Nephron (organoid): ENCODE results near the gene LATS2.

Source experiments
- H3K27ac Mint-ChIP-seq, 3 experiments: 2 replicates each; pipeline ENCODE4 v1.8.0; 2020; ENCODE audit warnings: mixed read lengths in 3 of 3, mild to moderate bottlenecking in 2 of 3, moderate library complexity in 1 of 3
- H3K27me3 Mint-ChIP-seq: 2 replicates; pipeline ENCODE4 v1.8.0; 2021; ENCODE audit warnings: low read depth, mild to moderate bottlenecking, moderate library complexity, mixed read lengths
- H3K36me3 Mint-ChIP-seq: 2 replicates; pipeline ENCODE4 v1.8.0; 2020; ENCODE audit warnings: low read depth, mixed read lengths
- H3K4me1 Mint-ChIP-seq: 2 replicates; pipeline ENCODE4 v1.8.0; 2020; ENCODE audit warnings: mixed read lengths
- H3K4me3 Mint-ChIP-seq, 3 experiments: 2 replicates each; pipeline ENCODE4 v1.8.0; 2020; ENCODE audit warnings: mild to moderate bottlenecking in 3 of 3, mixed read lengths in 3 of 3, moderate library complexity in 2 of 3
- H3K9me3 Mint-ChIP-seq: 2 replicates; pipeline ENCODE4 v1.8.0; 2020; ENCODE audit warnings: mixed read lengths
- TF ChIP-seq, protein P1 (sequence below), 3 experiments: fragments of 200-600 bp; sonication (generic); IDR thresholded peaks; one replicate each; pipeline ENCODE4 v1.5.0; 2021; ENCODE audit warnings: antibody characterized with exemption in 3 of 3; ENCODE audit not compliant: unreplicated experiment in 3 of 3

The LATS2 gene

DNA sequence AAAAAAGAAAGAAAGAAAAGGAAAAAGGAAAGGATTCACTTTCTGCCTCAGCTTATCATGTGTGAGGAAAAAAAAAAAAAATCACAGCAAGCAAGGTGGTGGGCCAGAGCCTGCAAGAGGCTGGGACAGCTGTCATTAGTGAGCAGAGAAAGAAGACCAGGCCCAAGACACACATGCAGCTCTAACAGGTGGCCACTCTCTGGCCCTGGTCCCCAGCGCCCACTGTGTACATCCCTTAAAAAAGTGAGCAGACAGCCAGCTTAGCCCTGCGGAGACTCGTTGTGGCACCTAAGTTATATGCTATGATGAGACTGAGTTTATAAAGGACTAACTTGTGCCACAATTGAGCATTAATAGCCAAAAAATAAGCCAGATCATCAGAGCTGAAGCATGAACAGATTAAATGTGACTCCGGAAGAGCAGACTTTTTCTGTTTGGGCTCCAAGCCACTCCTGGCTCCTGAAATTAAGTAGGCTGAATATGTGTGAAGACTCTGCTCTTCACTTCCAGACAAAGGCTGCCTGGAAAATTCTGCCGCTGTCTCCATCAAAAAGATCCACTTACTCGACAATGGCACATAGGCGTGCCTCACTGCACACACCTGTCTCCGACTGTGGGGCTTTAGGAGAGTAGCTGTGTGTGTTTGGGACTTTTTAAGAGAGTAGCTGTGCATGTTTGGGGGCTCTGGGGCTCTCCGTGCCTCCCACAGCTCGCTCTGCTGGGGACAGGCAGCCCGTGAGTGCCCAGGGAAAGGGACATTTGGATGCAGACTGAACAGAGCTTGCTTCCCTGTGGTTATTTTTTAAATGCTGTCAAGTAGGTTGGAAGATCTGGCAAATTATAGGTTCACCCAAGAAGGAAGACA is 55.0 kb downstream of the LATS2 start:
- Mint-ChIP-seq H3K27ac (peak overlapping the region; percentile 19 to 67 (median 58)), H3K4me1 (peaks cover 53% of the 10 kb centered on the region), H3K36me3 (no peaks in the 10 kb centered on the region), H3K9me3 (no peaks in the 10 kb centered on the region), H3K4me3 (no peak overlapping the region), H3K27me3 (no peaks in the 10 kb centered on the region)
- TF ChIP-seq, protein P1, sequence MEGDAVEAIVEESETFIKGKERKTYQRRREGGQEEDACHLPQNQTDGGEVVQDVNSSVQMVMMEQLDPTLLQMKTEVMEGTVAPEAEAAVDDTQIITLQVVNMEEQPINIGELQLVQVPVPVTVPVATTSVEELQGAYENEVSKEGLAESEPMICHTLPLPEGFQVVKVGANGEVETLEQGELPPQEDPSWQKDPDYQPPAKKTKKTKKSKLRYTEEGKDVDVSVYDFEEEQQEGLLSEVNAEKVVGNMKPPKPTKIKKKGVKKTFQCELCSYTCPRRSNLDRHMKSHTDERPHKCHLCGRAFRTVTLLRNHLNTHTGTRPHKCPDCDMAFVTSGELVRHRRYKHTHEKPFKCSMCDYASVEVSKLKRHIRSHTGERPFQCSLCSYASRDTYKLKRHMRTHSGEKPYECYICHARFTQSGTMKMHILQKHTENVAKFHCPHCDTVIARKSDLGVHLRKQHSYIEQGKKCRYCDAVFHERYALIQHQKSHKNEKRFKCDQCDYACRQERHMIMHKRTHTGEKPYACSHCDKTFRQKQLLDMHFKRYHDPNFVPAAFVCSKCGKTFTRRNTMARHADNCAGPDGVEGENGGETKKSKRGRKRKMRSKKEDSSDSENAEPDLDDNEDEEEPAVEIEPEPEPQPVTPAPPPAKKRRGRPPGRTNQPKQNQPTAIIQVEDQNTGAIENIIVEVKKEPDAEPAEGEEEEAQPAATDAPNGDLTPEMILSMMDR (IDR thresholded peaks at IDR 0.05; ENCODE audit: unreplicated experiment in 3 of 3): no peak

DNA sequence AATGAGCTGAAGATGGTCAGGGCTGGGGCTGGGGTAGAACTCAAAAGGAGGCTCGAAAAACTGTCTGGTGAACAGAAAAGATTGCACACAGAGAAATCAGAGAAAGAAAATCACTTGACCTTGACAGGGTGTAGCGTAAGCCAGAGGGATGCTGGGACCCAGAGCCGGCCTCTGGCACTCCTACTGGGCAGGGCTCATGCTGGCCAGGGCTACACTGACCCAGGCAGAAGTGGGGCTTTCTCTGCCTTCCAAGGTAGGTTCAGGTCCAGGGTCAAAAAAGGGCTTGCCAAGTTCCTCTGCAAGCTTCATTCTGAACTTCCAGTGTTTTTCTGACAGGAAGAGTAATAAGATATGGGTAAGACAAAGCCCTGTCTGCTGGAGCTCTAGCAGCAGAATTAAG is 56.2 kb downstream of the LATS2 start:
- Mint-ChIP-seq H3K4me1 (peaks cover 41% of the 10 kb centered on the region), H3K9me3 (no peaks in the 10 kb centered on the region), H3K27me3 (no peaks in the 10 kb centered on the region), H3K36me3 (no peaks in the 10 kb centered on the region), H3K4me3 (no peak overlapping the region), H3K27ac (peak overlapping the region; percentile 34 to 71 (median 51))
- TF ChIP-seq, protein P1 (IDR thresholded peaks at IDR 0.05; ENCODE audit: unreplicated experiment in 3 of 3): no peak

DNA sequence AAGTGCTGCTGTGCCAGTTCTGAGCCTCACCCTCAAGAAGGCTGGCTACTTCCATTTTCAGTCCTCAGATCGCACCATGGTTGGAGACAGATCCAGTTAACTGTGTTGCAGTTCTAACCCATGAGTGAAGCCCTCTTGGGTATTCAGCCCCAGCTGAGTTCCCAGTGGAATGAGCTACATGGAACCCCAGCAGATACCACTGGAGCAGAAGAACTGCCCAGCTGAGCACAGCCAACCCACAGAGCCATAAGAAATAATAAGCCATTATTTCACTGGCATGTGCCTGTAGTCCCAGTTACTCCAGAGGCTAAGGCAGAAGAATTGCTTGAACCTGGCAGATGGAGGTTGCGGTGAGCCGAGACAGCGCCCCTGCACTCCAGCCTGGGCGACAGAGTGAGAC is 59.9 kb downstream of the LATS2 start:
- TF ChIP-seq, protein P1 (IDR thresholded peaks at IDR 0.05; ENCODE audit: unreplicated experiment in 3 of 3): no peak
- H3K27me3 Mint-ChIP-seq: no peaks in the 10 kb centered on the region
- H3K27ac Mint-ChIP-seq: peak overlapping the region in 1 of 3 experiments; percentile 17
- peaks cover 26% of the 10 kb centered on the region for H3K4me1 Mint-ChIP-seq
- no peaks in the 10 kb centered on the region for H3K9me3 Mint-ChIP-seq
- H3K4me3 Mint-ChIP-seq: no peak overlapping the region
- no peaks in the 10 kb centered on the region for H3K36me3 Mint-ChIP-seq

DNA sequence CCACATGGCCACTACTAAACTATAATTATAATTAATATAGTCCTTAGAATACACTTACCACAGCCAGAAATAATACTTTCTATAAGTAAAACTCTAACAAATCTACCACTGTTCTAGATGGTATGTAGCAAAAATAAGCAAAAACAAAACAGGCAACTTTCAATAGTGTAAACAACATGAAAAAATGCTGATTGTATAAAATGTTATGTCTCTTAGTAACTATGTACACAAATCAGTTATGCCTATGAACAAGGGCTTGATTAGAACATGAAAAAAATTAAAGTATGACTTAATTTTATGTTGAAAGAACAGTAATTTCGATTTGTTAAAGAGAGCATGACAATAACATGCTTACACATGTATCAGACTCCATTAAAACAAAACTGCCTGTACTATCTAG is 60.7 kb downstream of the LATS2 start:
- TF ChIP-seq, protein P1 (IDR thresholded peaks at IDR 0.05; ENCODE audit: unreplicated experiment in 3 of 3): no peak
- Mint-ChIP-seq H3K27me3 (no peaks in the 10 kb centered on the region), H3K9me3 (no peaks in the 10 kb centered on the region), H3K4me3 (no peak overlapping the region), H3K36me3 (no peaks in the 10 kb centered on the region), H3K27ac (no peak overlapping the region), H3K4me1 (peaks cover 19% of the 10 kb centered on the region)

DNA sequence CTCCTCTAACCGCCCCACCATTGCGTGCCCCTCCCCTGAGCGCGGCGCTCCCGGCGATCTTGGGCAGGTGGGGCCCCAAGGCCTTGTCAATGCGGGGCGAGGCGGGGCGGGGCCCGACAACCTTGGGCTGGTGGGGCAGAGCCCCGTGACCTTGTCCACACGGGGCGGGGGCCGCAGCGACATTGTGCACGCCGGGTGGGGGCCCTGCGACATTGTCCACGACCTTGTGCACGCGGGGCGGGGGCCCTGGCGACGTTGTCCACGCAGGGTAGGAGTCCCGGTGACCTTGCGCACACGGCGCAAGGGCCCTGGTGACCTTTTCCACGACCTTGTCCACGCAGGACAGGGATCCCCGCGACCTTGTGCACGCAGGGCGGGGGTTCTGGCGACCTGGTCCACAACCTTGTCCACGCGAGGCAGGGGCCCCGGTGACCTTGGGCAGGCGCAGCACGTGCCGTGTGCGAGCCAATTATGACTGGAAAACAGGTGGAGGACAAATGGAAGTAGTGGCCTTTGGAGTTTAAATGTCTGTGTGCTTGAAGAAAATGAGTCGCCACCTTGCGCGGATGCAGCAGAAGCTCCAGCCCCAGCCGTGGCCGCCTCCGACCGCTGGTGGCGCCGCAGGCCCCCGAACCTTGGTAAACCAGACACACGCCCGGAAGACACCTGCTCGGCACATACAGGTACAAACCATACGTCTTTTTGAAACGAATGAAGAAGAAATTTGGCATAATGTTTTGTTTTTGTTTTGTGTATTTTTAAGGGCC is 62.6 kb downstream of the LATS2 start:
- H3K27me3 Mint-ChIP-seq: no peaks in the 10 kb centered on the region
- no peak overlapping the region for H3K27ac Mint-ChIP-seq
- H3K9me3 Mint-ChIP-seq: no peaks in the 10 kb centered on the region
- no peak overlapping the region for H3K4me3 Mint-ChIP-seq
- H3K4me1 Mint-ChIP-seq: peaks cover 9% of the 10 kb centered on the region
- TF ChIP-seq, protein P1 (IDR thresholded peaks at IDR 0.05; ENCODE audit: unreplicated experiment in 3 of 3): no peak
- H3K36me3 Mint-ChIP-seq: peaks cover 4% of the 10 kb centered on the region
